C4-2B (cell line): Measurements from ENCODE around the gene PCDHB8.

Source experiments
- ZFX ChIP-seq: fragments of 450-650 bp; IDR thresholded peaks from 2 replicates; pipeline ENCODE4 v1.6.1; 2017
- TF ChIP-seq, protein P1 (sequence below): fragments of 450-650 bp; conservative IDR thresholded peaks from 2 replicates; pipeline ENCODE4 v1.5.1; 2017; ENCODE audit warnings: mild to moderate bottlenecking

DNA sequence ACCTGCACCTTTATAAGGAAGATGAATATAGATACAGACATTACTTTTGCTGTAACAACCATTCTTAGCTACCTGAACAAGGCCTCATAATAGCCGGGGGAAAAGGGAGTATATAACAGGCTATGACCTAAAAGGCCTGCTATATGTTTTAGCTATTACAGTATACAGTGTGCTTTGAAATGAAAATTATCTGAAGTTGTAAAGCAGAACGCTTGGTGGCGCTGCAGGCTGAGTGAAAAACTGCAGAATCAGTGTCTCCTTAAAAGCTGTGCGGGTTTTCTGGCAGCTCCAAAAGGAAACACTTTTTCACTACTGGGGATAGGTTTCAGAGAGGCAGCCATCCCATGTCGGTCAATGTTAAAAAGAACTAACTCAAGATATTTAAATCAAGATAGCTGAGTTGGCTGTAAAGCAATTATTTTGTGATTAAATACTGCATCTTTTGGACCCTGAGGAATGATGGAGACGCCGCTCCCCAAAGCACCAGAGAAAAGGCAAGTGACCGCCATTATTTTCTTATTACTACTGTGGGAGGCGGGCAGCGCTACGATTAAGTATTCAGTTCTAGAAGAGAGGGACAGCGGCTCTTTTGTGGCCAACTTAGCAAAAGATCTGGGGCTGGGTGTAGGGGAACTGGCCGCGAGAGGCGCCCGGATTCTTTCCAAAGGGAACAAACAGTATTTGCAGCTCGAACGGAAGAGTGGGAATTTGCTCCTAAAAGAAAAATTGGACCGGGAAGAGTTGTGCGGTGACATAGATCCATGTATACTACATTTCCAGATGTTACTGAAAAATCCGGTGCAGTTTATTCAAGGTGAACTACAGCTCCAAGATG, 21.8 kb upstream of the PCDHB8 start:
- TF ChIP-seq, protein P1, sequence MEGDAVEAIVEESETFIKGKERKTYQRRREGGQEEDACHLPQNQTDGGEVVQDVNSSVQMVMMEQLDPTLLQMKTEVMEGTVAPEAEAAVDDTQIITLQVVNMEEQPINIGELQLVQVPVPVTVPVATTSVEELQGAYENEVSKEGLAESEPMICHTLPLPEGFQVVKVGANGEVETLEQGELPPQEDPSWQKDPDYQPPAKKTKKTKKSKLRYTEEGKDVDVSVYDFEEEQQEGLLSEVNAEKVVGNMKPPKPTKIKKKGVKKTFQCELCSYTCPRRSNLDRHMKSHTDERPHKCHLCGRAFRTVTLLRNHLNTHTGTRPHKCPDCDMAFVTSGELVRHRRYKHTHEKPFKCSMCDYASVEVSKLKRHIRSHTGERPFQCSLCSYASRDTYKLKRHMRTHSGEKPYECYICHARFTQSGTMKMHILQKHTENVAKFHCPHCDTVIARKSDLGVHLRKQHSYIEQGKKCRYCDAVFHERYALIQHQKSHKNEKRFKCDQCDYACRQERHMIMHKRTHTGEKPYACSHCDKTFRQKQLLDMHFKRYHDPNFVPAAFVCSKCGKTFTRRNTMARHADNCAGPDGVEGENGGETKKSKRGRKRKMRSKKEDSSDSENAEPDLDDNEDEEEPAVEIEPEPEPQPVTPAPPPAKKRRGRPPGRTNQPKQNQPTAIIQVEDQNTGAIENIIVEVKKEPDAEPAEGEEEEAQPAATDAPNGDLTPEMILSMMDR: peak; percentile 45
- TF ChIP-seq ZFX: no peak
